GM18868 (cell line): ENCODE measurements around the gene NPEPPS.
"Not testable (repeated sequence)": the region's sequence is repeated elsewhere in the genome, so short reads cannot be mapped to it uniquely, and the experiment has no call there.

ENCODE experiments used
- ATAC-seq: cut with Tn5 transposase; IDR thresholded peaks from one replicate; pipeline ENCODE4 v1.9.1; 2021; ENCODE audit warnings: mild to moderate bottlenecking, moderate library complexity; ENCODE audit not compliant: unreplicated experiment

NPEPPS gene

GRCh38 chr17:47561698-47562405 is 30.9 kb downstream of the NPEPPS start:
- ATAC-seq: not testable (repeated sequence)

GRCh38 chr17:47562406-47562705 is 31.4 kb downstream of the NPEPPS start:
- ATAC-seq: not testable (repeated sequence)

- not testable (repeated sequence) for ATAC-seq
These were observed 36.4 kb downstream of the NPEPPS start for GRCh38 chr17:47567261-47567660.

- not testable (repeated sequence) for ATAC-seq
These were observed 41.7 kb downstream of the NPEPPS start for GRCh38 chr17:47572561-47572960.

- not testable (repeated sequence) for ATAC-seq
These were observed 51.5 kb downstream of the NPEPPS start for GRCh38 chr17:47582416-47582815.

GRCh38 chr17:47586378-47587055 is 55.6 kb downstream of the NPEPPS start:
- ATAC-seq: not testable (repeated sequence)

DNA sequence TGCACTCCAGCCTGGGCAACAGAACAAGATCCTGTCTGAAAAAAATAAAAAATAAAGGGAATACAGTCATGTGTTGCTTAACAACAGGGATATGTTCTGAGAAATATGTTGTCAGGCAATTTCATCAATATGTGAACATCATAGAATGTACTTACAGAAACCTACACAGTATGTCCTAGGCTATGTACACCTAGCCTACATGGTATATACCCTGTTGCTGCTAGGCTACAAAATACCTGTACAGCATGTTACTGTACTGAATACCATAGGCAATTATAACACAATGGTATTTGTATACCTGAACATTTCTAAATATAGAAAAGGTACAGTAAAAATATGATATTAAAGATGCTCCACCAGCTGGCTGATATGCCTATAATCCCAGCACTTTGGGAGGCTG is 62.6 kb downstream of the NPEPPS start:
- ATAC-seq: not testable (repeated sequence)

GRCh38 chr17:47603830-47604597 is 73.1 kb downstream of the NPEPPS start:
- ATAC-seq: no peak

DNA sequence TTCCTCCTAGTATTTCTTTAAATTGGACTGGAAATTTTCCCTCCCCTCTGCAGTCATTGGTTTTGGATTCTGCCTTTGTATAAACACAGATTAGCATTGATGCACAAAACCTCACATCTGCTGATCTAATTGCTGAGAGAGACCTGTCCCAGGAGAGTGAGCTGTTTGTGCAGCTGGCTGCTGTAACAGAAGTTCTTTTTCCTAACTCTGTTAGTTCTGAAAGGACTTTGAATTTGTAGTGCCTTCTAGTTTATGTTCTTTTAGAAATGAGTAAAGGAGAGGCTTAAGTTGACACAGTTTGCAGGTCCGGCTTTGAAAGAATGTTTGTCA is 73.7 kb downstream of the NPEPPS start:
- ATAC-seq: no peak

DNA sequence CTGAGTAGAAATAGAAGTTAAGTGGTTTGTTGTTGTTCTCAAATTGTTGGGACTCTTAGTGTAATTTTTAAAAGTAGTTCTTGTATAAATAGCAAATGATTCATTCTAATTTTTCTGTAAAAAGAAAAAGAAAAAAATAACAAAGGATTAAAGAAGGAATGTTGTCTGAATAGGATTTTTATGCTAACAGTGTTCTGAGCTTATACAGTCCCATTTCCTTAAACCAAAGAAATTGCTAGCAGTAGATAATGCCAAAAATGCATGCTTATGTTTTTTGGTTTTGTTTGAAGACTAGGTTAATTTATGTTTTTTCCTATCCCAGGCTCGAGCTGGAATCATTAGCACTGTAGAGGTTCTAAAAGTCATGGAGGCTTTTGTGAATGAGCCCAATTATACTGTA is 74.1 kb downstream of the NPEPPS start:
- ATAC-seq: no peak

DNA sequence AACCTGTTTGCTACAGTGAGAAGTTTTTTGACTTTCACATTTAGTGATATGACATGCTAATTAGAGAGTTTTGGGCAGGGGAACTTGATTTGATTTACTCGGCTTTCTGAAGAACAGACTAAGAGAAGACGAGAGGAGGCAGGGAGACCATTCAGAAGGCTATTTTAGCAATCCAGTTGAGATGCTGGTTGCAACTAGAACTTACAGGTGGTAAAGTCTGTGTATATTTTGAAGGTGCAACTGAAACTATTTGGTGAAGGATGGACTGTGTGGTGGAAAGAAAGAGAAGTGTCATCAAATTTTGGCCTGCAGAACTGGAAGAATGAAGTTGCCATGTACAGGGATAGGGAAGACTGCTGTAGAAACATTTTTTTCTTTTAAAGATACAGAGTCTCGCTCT is 76.6 kb downstream of the NPEPPS start:
- ATAC-seq: no peak

- ATAC-seq: no peak
These were observed 80.8 kb downstream of the NPEPPS start for GRCh38 chr17:47611372-47612350.

DNA sequence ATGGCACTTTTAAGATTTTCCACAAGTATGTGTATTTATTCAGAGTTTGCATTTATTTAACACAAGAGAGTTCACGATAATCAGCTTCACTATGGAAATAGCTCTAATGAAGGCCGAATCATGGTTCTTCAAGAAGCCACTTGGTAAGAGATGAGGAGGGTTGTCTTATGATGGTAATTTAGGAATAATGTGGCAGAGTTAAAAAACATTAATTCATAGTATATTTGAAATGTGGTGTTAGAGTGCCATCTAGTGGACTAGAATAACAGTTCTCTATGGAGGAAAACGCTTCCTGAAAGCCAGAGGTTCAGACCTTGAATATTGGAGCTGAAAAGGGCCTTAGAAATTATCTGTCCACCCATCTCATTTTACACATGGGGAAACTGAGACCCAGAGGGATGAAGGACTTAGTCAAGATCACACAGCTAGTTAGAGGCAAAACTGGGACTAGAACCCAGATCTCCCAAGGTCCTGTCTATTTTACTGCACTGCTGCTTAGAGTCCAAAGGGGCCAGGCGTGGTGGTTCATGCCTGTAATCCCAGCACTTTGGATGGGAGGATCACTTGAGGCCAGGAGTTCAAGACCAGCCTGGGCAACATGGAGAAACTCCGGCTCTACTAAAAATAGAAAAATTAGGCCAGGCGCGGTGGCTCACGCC is 85.0 kb downstream of the NPEPPS start:
- ATAC-seq: no peak

- ATAC-seq: no peak
These were observed 87.5 kb downstream of the NPEPPS start for GRCh38 chr17:47618410-47618809.

DNA sequence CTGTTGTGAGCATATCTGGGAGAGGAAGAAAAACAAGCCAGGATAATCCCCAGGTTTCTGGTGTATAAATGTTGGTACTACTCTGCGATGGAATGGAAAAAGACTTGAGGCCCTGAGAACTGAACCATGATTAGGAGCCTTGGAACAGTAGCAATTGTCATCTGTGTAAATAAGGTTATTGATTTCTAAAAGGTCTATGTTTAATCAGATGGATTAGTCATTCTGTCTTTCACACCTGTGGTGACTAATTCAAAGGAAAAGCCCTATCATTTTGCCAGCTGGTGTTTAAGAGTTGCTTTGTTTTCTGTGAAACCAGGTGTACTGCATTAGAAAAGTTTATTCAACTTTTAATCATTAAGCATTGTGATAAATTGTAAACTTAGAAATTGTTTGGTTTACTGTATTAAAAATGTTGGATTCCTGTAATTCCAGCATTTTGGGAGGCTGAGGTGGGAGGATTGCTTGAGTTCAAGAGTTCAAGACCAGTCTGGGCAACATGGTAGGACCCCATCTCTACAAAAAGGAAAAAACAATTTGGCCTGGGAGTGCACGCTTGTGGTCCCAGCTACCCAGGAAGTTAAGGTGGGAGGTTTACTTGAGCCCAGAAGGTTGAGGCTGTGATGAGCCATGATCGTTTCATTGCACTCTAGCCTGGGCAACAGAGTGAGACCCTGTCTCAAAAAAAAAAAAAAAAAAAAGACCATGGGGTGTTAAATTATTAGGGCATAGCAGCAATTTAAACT is 89.8 kb downstream of the NPEPPS start:
- no peak for ATAC-seq

- no peak for ATAC-seq
These were observed 90.6 kb downstream of the NPEPPS start for GRCh38 chr17:47621293-47622179.

GRCh38 chr17:47622180-47622549 is 91.3 kb downstream of the NPEPPS start:
- no peak for ATAC-seq

DNA sequence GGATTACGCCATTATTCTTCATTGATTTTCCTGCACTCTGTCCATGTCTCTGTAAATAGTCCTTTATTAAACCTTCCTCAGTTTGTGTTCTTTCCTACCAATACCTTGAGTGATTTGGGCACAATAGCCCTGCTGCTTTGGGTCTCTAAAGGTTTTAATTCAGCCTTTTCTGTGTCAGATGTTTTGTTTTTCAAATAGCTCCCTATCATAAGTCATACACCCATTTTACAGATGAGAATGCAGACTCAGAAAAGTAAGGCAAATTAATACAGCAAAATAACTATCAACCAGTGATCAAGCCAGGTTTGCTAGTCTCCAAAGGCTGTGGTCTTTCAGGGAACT is 93.8 kb downstream of the NPEPPS start:
- no peak for ATAC-seq

GRCh38 chr17:47628014-47628566 is 97.2 kb downstream of the NPEPPS start:
- ATAC-seq: no peak
